Adrenal gland (tissue), 12 donors: ENCODE data around the gene NTHL1. TPM values are rescaled to one million over a fixed set of nuclear protein-coding genes. Genes with fewer than 3 reads are reported as not detected.

ENCODE experiments used
- DNase-seq, 7 donors: peaks; one replicate each; pipeline ENCODE4 v3.0.0-alpha.2; 2019 to 2020
- H3K27ac ChIP-seq, 5 donors: fragments of 200-600 bp; sonication (generic) in 4 of 5; 1 replicate in 3 of 5; 2 replicates in 2 of 5; pipeline versions ENCODE4 v1.5.1 to v1.8.0; 2016 to 2020; ENCODE audit warnings: mild to moderate bottlenecking in 1 of 5
- H3K27me3 ChIP-seq: fragments of 200-600 bp; 2 replicates; pipeline ENCODE4 v1.8.0; 2021
- H3K36me3 ChIP-seq, 2 donors: fragments of 200-600 bp; replicated peaks in 1 of 2; 1 replicate in 1 of 2; 2 replicates in 1 of 2; pipeline versions ENCODE4 v1.5.1 to v1.8.0; 2018 to 2022
- H3K4me1 ChIP-seq, 2 donors: fragments of 200-600 bp; replicated peaks in 1 of 2; 1 replicate in 1 of 2; 2 replicates in 1 of 2; pipeline versions ENCODE4 v1.5.1 to v1.8.0; 2018 to 2021
- H3K4me3 ChIP-seq, 4 donors: fragments of 200-600 bp; sonication (generic) in 3 of 4; one replicate each; pipeline ENCODE4 v1.5.1; 2016 to 2018
- H3K9me3 ChIP-seq, 3 donors: fragments of 200-600 bp; sonication (generic) in 1 of 3; replicated peaks in 1 of 3; 1 replicate in 2 of 3; 2 replicates in 1 of 3; pipeline versions ENCODE4 v1.5.1 to v1.8.0; 2016 to 2021
- POLR2A ChIP-seq, 2 donors: fragments of 450-650 bp; IDR thresholded peaks; one replicate each; pipeline ENCODE4 v1.6.1; 2017; ENCODE audit warnings: antibody characterized with exemption in 2 of 2, mild to moderate bottlenecking in 2 of 2, moderate library complexity in 1 of 2
- WGBS, 4 donors: extraction: QIAGEN DNeasy Blood & Tissue Kit in 2 of 4; methylation state at CpG; one replicate each; pipeline versions ENCODE4 v1.1.5 to v1.1.7; 2013 to 2017; 5-methylcytosine and 5-hydroxymethylcytosine counted together
- intact Hi-C, 2 donors: fragments of 100-400 bp; cut with DNase I; formaldehyde crosslinking; loops; one replicate each; pipeline versions ENCODE4 v1.14.1 to v1.15.0; 2022 to 2023
- polyA plus RNA-seq, 3 donors: library from polyadenylated mRNA; stranded (reverse); fragments of 200-250 nt in 2 of 3; fragments of 350-450 nt in 1 of 3; fragmentation: Illumina TruSeq in 1 of 3; extraction: RNeasy Lipid Tissue Mini Kit (QIAGEN cat#74804) in 1 of 3; gene quantifications; one replicate each; pipeline ENCODE4 v1.2.3, GENCODE V29; 2013 to 2014
- total RNA-seq, 9 donors: library from RNA; depleted of rRNA in 4 of 9; stranded (reverse); fragments of >200 nt in 4 of 9; fragments of 120-200 nt in 1 of 9; fragmentation: NEBNext Ultra II Directional in 1 of 9; extraction: Animal tissue kit (Norgen Biotek cat#: 25700) in 1 of 9; gene quantifications; one replicate each; pipeline versions ENCODE4 v1.1.0 to v1.2.4, GENCODE V29; 2013 to 2023
- TF ChIP-seq, protein P1 (sequence below), 6 experiments: fragments of 450-650 bp in 4 of 6; fragments of 200-600 bp in 2 of 6; sonication (generic) in 1 of 6; IDR thresholded peaks; 1 replicate in 5 of 6; 2 replicates in 1 of 6; pipeline versions ENCODE4 v1.5.1 to v1.8.0; 2016 to 2021; ENCODE audit warnings: antibody characterized with exemption in 6 of 6, mild to moderate bottlenecking in 2 of 6, moderate library complexity in 1 of 6
- donor health status: healthy with polysubstance abuse.
- donor health status: Bipolar disorder and iron deficiency.
- donor health status: DM: yes; HTN: yes; CAD: no.
- donor health status: DM: no; HTN: no; CAD: no.
- donor health status: DM: no; HTN: no; CAD: no.
- donor health status: DM: yes; HTN: yes; CAD: no.

Gene NTHL1
- total and polyA plus RNA-seq, 12 donors: 1.5 to 36.6 (median 17.2) TPM

DNA sequence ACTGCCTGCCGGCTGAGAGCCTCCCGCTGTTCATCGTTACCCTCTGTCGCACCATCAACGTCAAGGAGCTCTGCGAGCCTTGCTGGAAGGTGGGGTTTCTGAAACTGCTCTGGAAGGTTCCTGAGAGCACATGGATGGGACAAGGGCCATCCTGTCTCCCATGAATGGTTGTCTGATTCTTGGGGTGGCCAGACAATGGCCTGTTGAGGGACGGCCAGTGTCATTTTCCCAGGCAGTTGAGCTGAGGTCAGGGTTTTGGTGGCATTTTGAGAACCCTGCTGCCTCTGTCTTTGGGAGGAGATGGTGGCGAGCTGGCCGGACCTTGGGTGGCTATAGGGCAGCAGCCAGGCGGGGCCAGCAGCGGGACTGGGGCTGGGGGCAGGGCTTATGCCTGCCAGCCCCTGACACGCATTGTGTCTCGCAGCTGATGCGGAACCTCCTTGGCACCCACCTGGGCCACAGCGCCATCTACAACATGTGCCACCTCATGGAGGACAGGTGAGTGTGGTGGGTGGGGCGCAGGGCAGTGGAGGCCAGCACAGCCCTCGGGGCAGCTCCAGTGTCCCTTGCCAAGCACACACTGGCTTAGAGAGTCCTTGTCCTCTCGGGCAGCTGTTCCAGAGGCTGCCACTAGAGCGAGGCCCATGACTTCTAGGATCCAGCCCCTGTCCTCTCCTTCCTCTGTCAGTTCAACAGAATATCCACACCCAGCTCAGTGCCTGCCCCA is 9.2 kb upstream of the NTHL1 start:
- Histone ChIP-seq H3K9me3 (no peaks in the 10 kb centered on the region), H3K4me3 (no peak overlapping the region), H3K27me3 (no peaks in the 10 kb centered on the region), H3K36me3 (peaks cover 0 to 57% of the 10 kb centered on the region in 2 donors), H3K27ac (no peak overlapping the region), H3K4me1 (no peaks in the 10 kb centered on the region)
- 89 to 96% (median 91%) methylated on average over 4 to 19 of the region's 19 CpGs for WGBS, 4 donors
- intact Hi-C loops: no loop called here
- no peak for DNase-seq
- no peak for TF ChIP-seq POLR2A (IDR thresholded peaks at IDR 0.05)
- TF ChIP-seq, protein P1, sequence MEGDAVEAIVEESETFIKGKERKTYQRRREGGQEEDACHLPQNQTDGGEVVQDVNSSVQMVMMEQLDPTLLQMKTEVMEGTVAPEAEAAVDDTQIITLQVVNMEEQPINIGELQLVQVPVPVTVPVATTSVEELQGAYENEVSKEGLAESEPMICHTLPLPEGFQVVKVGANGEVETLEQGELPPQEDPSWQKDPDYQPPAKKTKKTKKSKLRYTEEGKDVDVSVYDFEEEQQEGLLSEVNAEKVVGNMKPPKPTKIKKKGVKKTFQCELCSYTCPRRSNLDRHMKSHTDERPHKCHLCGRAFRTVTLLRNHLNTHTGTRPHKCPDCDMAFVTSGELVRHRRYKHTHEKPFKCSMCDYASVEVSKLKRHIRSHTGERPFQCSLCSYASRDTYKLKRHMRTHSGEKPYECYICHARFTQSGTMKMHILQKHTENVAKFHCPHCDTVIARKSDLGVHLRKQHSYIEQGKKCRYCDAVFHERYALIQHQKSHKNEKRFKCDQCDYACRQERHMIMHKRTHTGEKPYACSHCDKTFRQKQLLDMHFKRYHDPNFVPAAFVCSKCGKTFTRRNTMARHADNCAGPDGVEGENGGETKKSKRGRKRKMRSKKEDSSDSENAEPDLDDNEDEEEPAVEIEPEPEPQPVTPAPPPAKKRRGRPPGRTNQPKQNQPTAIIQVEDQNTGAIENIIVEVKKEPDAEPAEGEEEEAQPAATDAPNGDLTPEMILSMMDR (IDR thresholded peaks at IDR 0.05): peak in 2 of 6 experiments; percentile 27 to 51

DNA sequence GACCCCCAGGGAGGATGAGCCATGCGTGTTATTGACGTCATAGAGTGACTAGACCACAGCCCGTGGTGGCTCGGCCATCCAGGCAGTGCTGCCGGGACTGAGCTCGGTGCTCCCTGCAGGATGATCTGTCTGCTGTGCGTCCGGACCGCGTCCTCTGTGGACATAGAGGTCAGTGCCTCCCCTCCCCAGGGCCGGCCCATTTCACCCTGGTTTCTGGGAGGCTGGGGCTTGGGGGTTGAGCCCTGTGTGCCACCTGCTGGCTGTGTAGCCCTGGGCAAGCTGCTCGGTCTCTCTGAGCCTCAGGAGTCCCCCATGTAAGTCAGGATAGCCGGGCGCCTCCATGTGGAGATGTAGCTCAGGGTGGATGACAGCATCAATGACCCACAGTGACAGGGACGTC is 8.4 kb upstream of the NTHL1 start:
- H3K36me3 ChIP-seq: peaks cover 0 to 63% of the 10 kb centered on the region in 2 donors
- no peak overlapping the region for H3K27ac ChIP-seq
- no peaks in the 10 kb centered on the region for H3K4me1 ChIP-seq
- TF ChIP-seq POLR2A (IDR thresholded peaks at IDR 0.05): no peak
- TF ChIP-seq, protein P1 (IDR thresholded peaks at IDR 0.05): no peak
- intact Hi-C loops: no loop called here
- no peaks in the 10 kb centered on the region for H3K27me3 ChIP-seq
- 55 to 83% (median 74%) methylated on average over 4 to 15 of the region's 15 CpGs for WGBS, 4 donors
- H3K9me3 ChIP-seq: no peaks in the 10 kb centered on the region
- H3K4me3 ChIP-seq: no peak overlapping the region
- DNase-seq: no peak

DNA sequence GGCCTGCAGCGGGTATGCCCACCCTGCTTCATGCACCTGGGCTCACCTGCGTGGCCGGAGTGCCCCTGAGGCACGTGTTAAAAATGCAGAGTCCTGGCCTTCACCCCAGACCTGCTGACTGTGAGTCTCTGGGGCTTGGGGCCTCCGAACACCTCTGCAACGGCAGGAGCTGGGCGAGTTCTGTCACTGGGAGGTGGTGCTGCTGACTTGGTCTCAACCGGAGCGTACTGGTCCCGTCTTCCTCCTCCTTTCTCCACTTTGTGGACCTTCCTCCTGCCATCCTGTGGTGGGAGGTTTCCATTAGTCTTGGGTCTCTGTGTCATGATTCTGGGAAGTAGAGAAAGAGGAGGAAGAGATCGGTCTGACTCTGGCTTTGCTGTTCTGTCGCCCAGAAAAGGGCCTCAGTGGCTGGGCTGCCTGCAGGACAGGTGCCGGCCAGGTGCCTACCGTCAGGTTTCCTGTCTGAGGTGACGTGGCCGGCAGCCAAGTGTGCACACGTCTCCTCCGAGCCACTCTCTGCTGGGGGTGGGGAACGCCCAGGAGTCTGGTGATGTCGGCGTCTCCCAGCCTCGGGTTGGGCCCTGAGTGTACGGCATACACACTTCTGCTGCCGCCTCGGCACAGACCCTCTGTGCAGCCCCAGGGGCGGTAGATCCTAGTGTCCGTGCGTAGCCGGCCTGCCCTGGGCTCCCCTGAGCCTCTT is 7.1 kb upstream of the NTHL1 start:
- Histone ChIP-seq H3K9me3 (no peaks in the 10 kb centered on the region), H3K27me3 (no peaks in the 10 kb centered on the region), H3K4me3 (no peak overlapping the region), H3K4me1 (no peaks in the 10 kb centered on the region), H3K36me3 (peaks cover 0 to 58% of the 10 kb centered on the region in 2 donors), H3K27ac (no peak overlapping the region)
- DNase-seq: no peak
- TF ChIP-seq, protein P1 (IDR thresholded peaks at IDR 0.05): no peak
- no peak for TF ChIP-seq POLR2A (IDR thresholded peaks at IDR 0.05)
- WGBS, 4 donors: 87 to 94% (median 93%) methylated on average over 11 to 29 of the region's 29 CpGs
- intact Hi-C loops: no loop called here

DNA sequence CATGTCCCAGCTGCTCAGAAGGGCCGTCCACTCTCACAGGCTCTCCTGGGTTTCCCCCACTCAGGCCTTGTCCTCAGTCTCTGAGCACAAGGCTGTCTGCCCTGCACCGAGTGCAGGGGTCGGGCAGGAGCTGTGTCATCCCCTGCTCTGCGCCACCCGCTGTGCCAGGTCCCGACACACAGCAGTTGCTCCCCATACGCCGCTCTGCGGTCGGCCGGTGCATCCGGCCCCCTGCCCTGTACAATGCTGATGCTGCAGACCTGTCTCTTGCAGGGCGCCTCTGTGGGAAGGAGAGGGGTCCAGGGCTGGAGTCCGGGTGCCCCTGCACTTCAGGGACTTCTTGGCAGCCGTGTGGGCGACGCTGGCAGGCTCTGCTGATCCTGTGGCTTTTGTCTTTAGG is 6.3 kb upstream of the NTHL1 start:
- no peaks in the 10 kb centered on the region for H3K27me3 ChIP-seq
- H3K27ac ChIP-seq: no peak overlapping the region
- no peak overlapping the region for H3K4me3 ChIP-seq
- TF ChIP-seq POLR2A (IDR thresholded peaks at IDR 0.05): no peak
- TF ChIP-seq, protein P1 (IDR thresholded peaks at IDR 0.05): no peak
- WGBS, 4 donors: 84 to 97% (median 91%) methylated on average over 12 to 17 of the region's 17 CpGs
- H3K36me3 ChIP-seq: peaks cover 0 to 56% of the 10 kb centered on the region in 2 donors
- intact Hi-C loops: no loop called here
- DNase-seq: no peak
- peaks cover 0 to 1% of the 10 kb centered on the region in 2 donors for H3K4me1 ChIP-seq
- no peaks in the 10 kb centered on the region for H3K9me3 ChIP-seq
